ENCODE measurements around the gene EPS8.

Gene EPS8

DNA sequence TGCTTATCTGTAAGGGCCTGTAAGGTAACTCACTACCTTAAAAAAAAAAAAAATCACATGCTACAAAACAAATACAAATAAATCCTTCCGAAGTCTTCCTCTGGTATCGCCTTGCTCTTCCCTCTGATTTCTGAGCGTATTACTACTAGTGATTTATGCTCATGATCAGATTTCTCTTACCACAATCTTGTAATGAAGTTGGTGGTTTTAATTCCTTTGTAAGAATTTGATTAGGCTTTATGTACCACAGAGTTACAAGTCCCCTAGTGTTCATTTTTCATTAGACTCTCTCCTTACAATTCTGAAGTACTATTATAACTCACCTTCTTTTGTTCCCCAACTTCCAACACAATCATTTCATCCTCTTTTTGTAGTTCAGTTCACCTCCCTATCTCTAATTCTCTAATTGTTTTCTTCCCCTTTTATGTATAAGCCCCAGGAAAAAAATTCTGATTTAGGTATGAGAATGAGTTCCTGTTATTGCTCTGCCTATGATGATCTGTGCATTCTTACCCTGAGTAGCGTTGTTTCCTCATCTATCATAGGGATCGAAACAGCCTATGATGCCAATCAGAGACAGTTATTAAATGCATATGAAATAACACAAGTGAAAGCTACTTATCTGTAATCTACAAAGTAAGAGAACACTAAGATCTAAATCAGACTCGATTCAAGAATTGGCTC, 81.5 kb downstream of the EPS8 start:
- no peak overlapping the region for H3K4me3 ChIP-seq (ENCODE audit: low read depth, low read length)
- DNase-seq (ENCODE audit: low read depth) = no peak
- no peak for TF ChIP-seq CTCF (IDR thresholded peaks at IDR 0.05; ENCODE audit: control insufficient read depth, extremely low read depth, insufficient read depth)

GRCh38 chr12:15706010-15706676, 83.0 kb downstream of the EPS8 start:
- H3K4me3 ChIP-seq (ENCODE audit: low read depth, low read length) = no peak overlapping the region
- no peak for DNase-seq (ENCODE audit: low read depth)
- no peak for TF ChIP-seq CTCF (IDR thresholded peaks at IDR 0.05; ENCODE audit: control insufficient read depth, extremely low read depth, insufficient read depth)

DNA sequence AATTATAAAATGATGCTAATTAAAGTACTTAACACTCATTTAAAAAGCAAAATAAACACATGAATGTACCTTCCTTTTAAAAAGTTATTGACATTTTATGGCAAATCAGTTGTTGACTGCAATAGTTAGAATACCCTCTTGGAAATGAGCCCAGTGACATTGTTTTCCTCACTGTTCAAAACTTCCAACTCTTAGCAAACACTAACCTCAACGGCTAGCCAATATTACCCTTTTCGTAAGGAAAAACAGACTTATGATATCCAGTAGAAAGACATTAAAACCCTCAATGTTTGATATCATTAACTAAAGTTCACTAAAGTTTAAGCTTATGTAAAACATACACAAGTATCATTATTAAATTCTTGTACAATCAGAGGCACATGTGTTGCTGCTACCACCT, 83.6 kb downstream of the EPS8 start:
- no peak for DNase-seq (ENCODE audit: low read depth)
- TF ChIP-seq CTCF (IDR thresholded peaks at IDR 0.05; ENCODE audit: control insufficient read depth, extremely low read depth, insufficient read depth) = no peak
- no peak overlapping the region for H3K4me3 ChIP-seq (ENCODE audit: low read depth, low read length)

DNA sequence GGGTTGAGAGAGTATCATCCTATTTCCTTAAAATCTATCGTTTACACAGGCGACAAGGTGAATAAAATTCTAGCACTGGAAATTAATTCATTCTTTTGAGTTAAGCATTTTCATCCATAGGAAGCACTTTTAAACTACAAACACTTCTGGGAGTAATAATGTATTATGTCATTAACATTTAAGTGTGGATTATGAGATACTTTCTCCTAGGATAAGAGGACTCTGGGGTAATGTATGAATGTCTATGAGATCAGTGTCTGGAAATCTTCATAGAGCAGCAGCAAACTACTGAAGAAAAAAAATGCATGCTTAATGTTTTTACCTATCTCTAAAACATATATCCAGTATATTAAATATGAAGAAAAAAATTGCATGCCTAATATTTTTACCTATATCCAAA, 86.9 kb downstream of the EPS8 start:
- no peak overlapping the region for H3K4me3 ChIP-seq (ENCODE audit: low read depth, low read length)
- TF ChIP-seq CTCF (IDR thresholded peaks at IDR 0.05; ENCODE audit: control insufficient read depth, extremely low read depth, insufficient read depth) = no peak
- no peak for DNase-seq (ENCODE audit: low read depth)

DNA sequence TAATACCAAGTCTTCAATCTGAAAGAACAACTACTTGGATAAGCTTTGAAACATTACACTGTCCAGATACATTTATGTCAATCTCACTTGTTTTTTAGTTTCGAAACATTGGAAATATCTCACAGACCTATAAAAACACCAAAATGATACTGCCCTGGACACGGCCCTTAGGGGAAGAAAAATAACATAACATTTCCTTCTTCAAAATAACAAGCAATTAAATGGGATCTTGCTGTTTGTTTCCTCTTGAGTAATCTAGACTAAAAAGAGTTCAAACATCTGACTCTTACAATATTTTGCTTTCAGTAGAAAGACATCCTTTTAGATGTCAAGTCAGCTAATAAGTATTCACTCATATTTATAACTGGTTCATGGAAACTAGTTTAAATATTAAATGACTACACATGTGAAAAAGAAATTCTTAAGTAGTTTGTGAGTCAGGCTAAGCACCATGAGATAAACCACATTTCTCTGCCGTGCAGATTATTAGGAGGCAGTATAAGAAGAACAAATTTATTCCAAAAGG, 87.5 kb downstream of the EPS8 start:
- no peak for TF ChIP-seq CTCF (IDR thresholded peaks at IDR 0.05; ENCODE audit: control insufficient read depth, extremely low read depth, insufficient read depth)
- DNase-seq (ENCODE audit: low read depth) = no peak
- H3K4me3 ChIP-seq (ENCODE audit: low read depth, low read length) = no peak overlapping the region

DNA sequence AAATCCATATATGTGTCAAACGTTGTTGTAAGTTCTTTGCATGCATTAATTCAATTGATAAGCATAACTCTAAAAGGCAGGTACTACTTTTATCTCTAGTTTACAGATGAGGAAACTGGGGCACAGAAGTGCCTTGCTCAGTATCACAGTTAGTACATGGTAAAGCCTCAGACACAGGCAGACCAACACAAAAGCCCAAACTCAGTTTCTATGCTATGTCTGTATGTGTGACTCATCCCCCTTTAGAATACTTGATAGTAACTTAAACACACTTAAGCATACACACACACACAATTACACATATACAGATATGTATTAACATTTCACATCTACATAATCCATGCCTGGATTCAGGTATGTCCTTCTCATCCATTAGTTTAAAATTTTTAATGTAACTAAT, 88.0 kb downstream of the EPS8 start:
- no peak for TF ChIP-seq CTCF (IDR thresholded peaks at IDR 0.05; ENCODE audit: control insufficient read depth, extremely low read depth, insufficient read depth)
- no peak for DNase-seq (ENCODE audit: low read depth)
- no peak overlapping the region for H3K4me3 ChIP-seq (ENCODE audit: low read depth, low read length)

Measured in LNCaP clone FGC (cell line).